ENCODE data around the gene ABCC5. TPM values are rescaled to one million over a fixed set of nuclear protein-coding genes. Genes with fewer than 3 reads are reported as not detected.

The ABCC5 gene
- total RNA-seq, 1 experiment from 2014 or later: 151 TPM

DNA sequence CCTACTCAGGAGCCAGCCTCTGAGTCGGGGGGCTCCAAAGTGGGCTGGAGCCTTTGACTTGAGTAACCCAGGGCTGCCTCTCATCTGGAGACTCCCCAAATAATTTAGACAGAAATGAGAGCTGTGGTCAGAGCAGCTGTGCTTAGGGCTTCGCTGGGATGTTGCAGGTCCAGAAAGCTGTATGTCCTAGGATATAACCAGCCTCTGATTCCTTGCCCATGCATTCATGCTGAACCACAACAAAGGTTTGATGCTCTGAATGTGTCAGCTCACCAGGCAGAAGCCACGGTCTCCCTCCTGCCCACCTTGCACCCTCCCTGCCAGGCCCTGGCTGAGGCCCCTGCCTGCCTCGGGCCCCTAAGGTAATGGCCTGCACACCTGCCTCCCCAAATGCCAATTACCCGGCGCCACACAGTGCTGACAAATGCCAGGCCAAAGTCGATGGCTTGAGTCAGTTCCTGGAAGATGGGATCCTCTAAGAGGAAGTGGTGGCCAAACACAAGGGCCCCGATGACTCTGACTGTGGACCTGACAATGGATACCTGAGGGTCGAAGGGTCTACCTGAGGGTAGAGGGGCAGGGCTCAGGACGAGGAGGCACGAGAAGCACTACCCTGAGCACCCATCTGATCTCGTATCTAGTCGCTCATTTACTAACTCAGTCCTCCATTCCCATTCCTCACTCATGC, 111.3 kb downstream of the ABCC5 start:
- DNase-seq: no peak
- intact Hi-C loops (cut with micrococcal nuclease; ENCODE audit: unreplicated experiment): no loop called here
- H2AFZ ChIP-seq: no peak overlapping the region
- CTCF ChIA-PET: interaction anchor here (0.6 kb wide), 1 partner anchor 538 kb away, joined by 9 read pairs; no protein-coding TSS in a partner anchor
- H3K27ac ChIP-seq: no peak overlapping the region
- no peaks in the 10 kb centered on the region for H3K27me3 ChIP-seq (ENCODE audit: insufficient read depth, low read depth)
- POLR2A ChIA-PET (ENCODE audit: unreplicated experiment): no interaction called here
- H3F3A ChIP-seq (ENCODE audit: insufficient read depth, low read depth): no peaks in the 10 kb centered on the region; the same call in 1 of the 2 replicates
- H3K9me2 ChIP-seq (ENCODE audit: insufficient read depth): no peaks in the 10 kb centered on the region
- BruUV-seq (replicated peaks): no TSS peak
- no peak overlapping the region for H3K4me2 ChIP-seq
- no peaks in the 10 kb centered on the region for H3K36me3 ChIP-seq (ENCODE audit: low read depth)
- H3K79me2 ChIP-seq (ENCODE audit: low read depth): no peaks in the 10 kb centered on the region
- no peak for TF ChIP-seq EZH2 (IDR thresholded peaks at IDR 0.05; ENCODE audit: low read depth)
- TF ChIP-seq, protein P1, sequence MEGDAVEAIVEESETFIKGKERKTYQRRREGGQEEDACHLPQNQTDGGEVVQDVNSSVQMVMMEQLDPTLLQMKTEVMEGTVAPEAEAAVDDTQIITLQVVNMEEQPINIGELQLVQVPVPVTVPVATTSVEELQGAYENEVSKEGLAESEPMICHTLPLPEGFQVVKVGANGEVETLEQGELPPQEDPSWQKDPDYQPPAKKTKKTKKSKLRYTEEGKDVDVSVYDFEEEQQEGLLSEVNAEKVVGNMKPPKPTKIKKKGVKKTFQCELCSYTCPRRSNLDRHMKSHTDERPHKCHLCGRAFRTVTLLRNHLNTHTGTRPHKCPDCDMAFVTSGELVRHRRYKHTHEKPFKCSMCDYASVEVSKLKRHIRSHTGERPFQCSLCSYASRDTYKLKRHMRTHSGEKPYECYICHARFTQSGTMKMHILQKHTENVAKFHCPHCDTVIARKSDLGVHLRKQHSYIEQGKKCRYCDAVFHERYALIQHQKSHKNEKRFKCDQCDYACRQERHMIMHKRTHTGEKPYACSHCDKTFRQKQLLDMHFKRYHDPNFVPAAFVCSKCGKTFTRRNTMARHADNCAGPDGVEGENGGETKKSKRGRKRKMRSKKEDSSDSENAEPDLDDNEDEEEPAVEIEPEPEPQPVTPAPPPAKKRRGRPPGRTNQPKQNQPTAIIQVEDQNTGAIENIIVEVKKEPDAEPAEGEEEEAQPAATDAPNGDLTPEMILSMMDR (conservative IDR thresholded peaks at IDR 0.05): no peak
- no peak overlapping the region for H3K4me3 ChIP-seq
- no peaks in the 10 kb centered on the region for H3K4me1 ChIP-seq (replicated peaks; ENCODE audit: insufficient read depth)
- H4K20me1 ChIP-seq (ENCODE audit: insufficient read depth): no peaks in the 10 kb centered on the region
- H3K9me3 ChIP-seq (ENCODE audit: insufficient read depth, low read depth): no peaks in the 10 kb centered on the region; the same call in 1 of the 2 replicates

DNA sequence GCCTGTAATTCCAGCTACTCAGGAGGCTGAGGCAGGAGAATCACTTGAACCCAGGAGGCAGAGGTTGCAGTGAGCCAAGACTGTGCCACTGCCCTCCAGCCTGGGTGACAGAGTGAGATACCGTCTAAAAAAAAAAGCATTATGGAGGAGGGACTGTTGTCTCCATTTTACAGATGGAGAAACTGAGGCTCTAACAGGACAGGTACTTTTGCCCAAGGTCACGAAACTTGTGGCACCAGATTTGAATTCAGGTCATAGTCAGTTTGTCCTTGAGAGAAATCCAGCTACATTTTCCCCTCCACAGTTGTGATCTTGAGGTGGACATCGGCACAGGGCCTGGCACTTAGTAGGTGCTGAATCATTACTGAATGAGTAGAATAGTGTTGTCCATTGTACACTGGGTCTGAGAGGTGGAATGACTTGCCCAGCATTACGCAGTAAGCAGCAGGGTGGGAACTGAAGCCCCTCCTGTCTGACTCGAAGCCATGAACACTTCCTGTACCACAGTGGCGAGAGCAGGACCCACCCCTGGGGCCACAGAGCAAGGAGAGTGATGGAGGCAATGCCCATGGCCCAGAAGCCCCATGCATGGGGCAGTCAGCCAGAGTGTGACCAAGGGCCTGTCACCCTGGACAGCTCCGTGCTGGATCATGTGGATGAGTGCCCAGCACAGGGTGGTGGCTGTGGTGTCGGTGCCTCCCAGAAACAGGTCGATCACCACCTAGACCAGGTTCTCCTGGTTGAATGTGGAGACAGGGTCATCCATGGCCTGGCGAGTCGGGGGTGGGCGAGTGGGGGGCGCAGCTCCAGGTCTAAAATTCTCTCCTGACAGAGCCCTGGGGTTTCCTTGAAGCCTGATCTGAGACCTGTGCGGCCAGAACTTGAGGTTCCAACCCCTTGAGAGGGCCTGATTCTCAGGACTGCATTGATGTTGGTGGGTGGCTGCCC, 112.6 kb downstream of the ABCC5 start:
- no peak for DNase-seq
- POLR2A ChIA-PET (ENCODE audit: unreplicated experiment): interaction anchor here (0.6 kb wide), 1 partner anchor 544 kb away, joined by 4 read pairs; no protein-coding TSS in a partner anchor
- Histone ChIP-seq H3F3A (ENCODE audit: insufficient read depth, low read depth) (no peaks in the 10 kb centered on the region), H3K27ac (no peak overlapping the region), H3K27me3 (ENCODE audit: insufficient read depth, low read depth) (no peaks in the 10 kb centered on the region), H3K4me1 (replicated peaks; ENCODE audit: insufficient read depth) (no peaks in the 10 kb centered on the region), H3K9me3 (ENCODE audit: insufficient read depth, low read depth) (no peaks in the 10 kb centered on the region; the same call in 1 of the 2 replicates), H3K79me2 (ENCODE audit: low read depth) (no peaks in the 10 kb centered on the region), H3K36me3 (ENCODE audit: low read depth) (no peaks in the 10 kb centered on the region), H2AFZ (no peak overlapping the region), H3K4me2 (no peak overlapping the region), H3K9me2 (ENCODE audit: insufficient read depth) (no peaks in the 10 kb centered on the region), H3K4me3 (no peak overlapping the region), H4K20me1 (ENCODE audit: insufficient read depth) (no peaks in the 10 kb centered on the region)
- no TSS peak for BruUV-seq (replicated peaks)
- TF ChIP-seq, protein P1 (conservative IDR thresholded peaks at IDR 0.05): no peak
- TF ChIP-seq EZH2 (IDR thresholded peaks at IDR 0.05; ENCODE audit: low read depth): no peak
- CTCF ChIA-PET: interaction anchor here (0.6 to 0.9 kb wide), 2 partner anchors 9 to 20 kb away, joined by 5 to 6 read pairs; no protein-coding TSS in a partner anchor
- intact Hi-C loops (cut with micrococcal nuclease; ENCODE audit: unreplicated experiment): loop anchor here (2.0 kb wide), 1 partner anchor 112 kb away; the partner anchor contains the start of gene ABCC5

DNA sequence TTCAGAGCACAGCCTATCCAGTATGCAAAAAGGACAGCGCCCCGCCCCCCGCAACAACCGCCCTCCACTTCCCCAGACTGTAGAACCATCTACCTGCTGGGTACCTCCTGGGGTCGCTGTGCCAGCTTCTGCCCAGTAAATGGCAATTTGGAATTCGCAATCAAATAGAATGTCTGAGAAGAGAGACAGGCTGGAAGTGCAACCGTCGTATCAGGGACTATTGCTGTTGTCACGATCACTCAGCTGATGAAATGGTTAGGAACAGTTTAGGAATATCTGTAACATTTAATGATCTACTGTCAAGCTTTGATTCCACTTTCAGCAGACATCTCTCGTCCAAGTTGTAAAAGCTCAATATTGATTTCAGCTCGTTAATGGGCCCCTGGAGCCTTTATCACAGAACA, 119.7 kb downstream of the ABCC5 start:
- DNase-seq: no peak
- Histone ChIP-seq H3K4me2 (no peak overlapping the region), H3K27me3 (ENCODE audit: insufficient read depth, low read depth) (no peaks in the 10 kb centered on the region), H3K9me2 (ENCODE audit: insufficient read depth) (no peaks in the 10 kb centered on the region), H3K9me3 (ENCODE audit: insufficient read depth, low read depth) (no peaks in the 10 kb centered on the region; the same call in 1 of the 2 replicates), H2AFZ (no peak overlapping the region), H3F3A (ENCODE audit: insufficient read depth, low read depth) (no peaks in the 10 kb centered on the region), H3K4me1 (replicated peaks; ENCODE audit: insufficient read depth) (no peaks in the 10 kb centered on the region), H4K20me1 (ENCODE audit: insufficient read depth) (no peaks in the 10 kb centered on the region), H3K4me3 (no peak overlapping the region), H3K79me2 (ENCODE audit: low read depth) (no peaks in the 10 kb centered on the region), H3K36me3 (ENCODE audit: low read depth) (no peaks in the 10 kb centered on the region), H3K27ac (no peak overlapping the region)
- ChIA-PET CTCF (interaction anchor here (0.5 to 2.3 kb wide), 6 partner anchors 38 to 358 kb away, joined by 3 to 12 read pairs (median 6); partner anchors contain the start of gene ABCC5), POLR2A (ENCODE audit: unreplicated experiment) (interaction anchor here (0.7 kb wide), 1 partner anchor 1688 kb away, joined by 3 read pairs; no protein-coding TSS in a partner anchor)
- TF ChIP-seq EZH2 (IDR thresholded peaks at IDR 0.05; ENCODE audit: low read depth): no peak
- TF ChIP-seq, protein P1 (conservative IDR thresholded peaks at IDR 0.05): no peak
- intact Hi-C loops (cut with micrococcal nuclease; ENCODE audit: unreplicated experiment): no loop called here
- no TSS peak for BruUV-seq (replicated peaks)

All from PC-9 (cell line).